Measurements from ENCODE around the gene PLAGL1.

The PLAGL1 gene

GRCh38 chr6:143980921-143981320 lies 27.1 kb downstream of the PLAGL1 start:
- no peak overlapping the region for H3K4me2 ChIP-seq (ENCODE audit: low read length)
- no peaks in the 10 kb centered on the region for H3K36me3 ChIP-seq (ENCODE audit: insufficient read depth, low read length)
- H3K27me3 ChIP-seq (ENCODE audit: insufficient read depth, low read length), result no peaks in the 10 kb centered on the region
- TF ChIP-seq CTCF (IDR thresholded peaks at IDR 0.05; ENCODE audit: low read length), result no peak
- no peak for TF ChIP-seq EZH2 (IDR thresholded peaks at IDR 0.05; ENCODE audit: borderline replicate concordance, low read length)
- no peaks in the 10 kb centered on the region for H3K4me1 ChIP-seq (ENCODE audit: insufficient read depth, low read length, severe bottlenecking)
- no peaks in the 10 kb centered on the region for H3K9me2 ChIP-seq (ENCODE audit: low read depth, low read length)
- no peak overlapping the region for H3K4me3 ChIP-seq (ENCODE audit: low read depth, low read length, poor library complexity, severe bottlenecking)
- no peaks in the 10 kb centered on the region for H3K79me2 ChIP-seq (ENCODE audit: insufficient read depth, low read length)
- H4K20me1 ChIP-seq (ENCODE audit: insufficient read depth, low read length), result no peaks in the 10 kb centered on the region
- no peak overlapping the region for H2AFZ ChIP-seq (ENCODE audit: low read length)
- H3K9me3 ChIP-seq (ENCODE audit: low read length), result no peaks in the 10 kb centered on the region
- H3F3A ChIP-seq (ENCODE audit: insufficient read depth, low read length), result no peaks in the 10 kb centered on the region
- H3K27ac ChIP-seq (ENCODE audit: low read depth, low read length, poor library complexity, severe bottlenecking), result no peak overlapping the region
- no peak overlapping the region for H3K9ac ChIP-seq (ENCODE audit: low read length)

- no peak overlapping the region for H3K4me2 ChIP-seq (ENCODE audit: low read length)
- H2AFZ ChIP-seq (ENCODE audit: low read length), result no peak overlapping the region
- no peaks in the 10 kb centered on the region for H4K20me1 ChIP-seq (ENCODE audit: insufficient read depth, low read length)
- H3K9me2 ChIP-seq (ENCODE audit: low read depth, low read length), result no peaks in the 10 kb centered on the region; the same call in 1 of the 2 replicates
- H3K27me3 ChIP-seq (ENCODE audit: insufficient read depth, low read length), result no peaks in the 10 kb centered on the region
- H3K9me3 ChIP-seq (ENCODE audit: low read length), result no peaks in the 10 kb centered on the region
- H3K4me3 ChIP-seq (ENCODE audit: low read depth, low read length, poor library complexity, severe bottlenecking), result no peak overlapping the region
- H3F3A ChIP-seq (ENCODE audit: insufficient read depth, low read length), result no peaks in the 10 kb centered on the region
- H3K79me2 ChIP-seq (ENCODE audit: insufficient read depth, low read length), result no peaks in the 10 kb centered on the region
- no peaks in the 10 kb centered on the region for H3K4me1 ChIP-seq (ENCODE audit: insufficient read depth, low read length, severe bottlenecking)
- H3K9ac ChIP-seq (ENCODE audit: low read length), result no peak overlapping the region
- no peak for TF ChIP-seq CTCF (IDR thresholded peaks at IDR 0.05; ENCODE audit: low read length)
- TF ChIP-seq EZH2 (IDR thresholded peaks at IDR 0.05; ENCODE audit: borderline replicate concordance, low read length), result no peak
- H3K27ac ChIP-seq (ENCODE audit: low read depth, low read length, poor library complexity, severe bottlenecking), result no peak overlapping the region
- no peaks in the 10 kb centered on the region for H3K36me3 ChIP-seq (ENCODE audit: insufficient read depth, low read length)
These were observed 31.2 kb downstream of the PLAGL1 start for GRCh38 chr6:143976806-143977349.

GRCh38 chr6:143974089-143974488 lies 34.0 kb downstream of the PLAGL1 start:
- H3K4me1 ChIP-seq (ENCODE audit: insufficient read depth, low read length, severe bottlenecking), result no peaks in the 10 kb centered on the region
- no peaks in the 10 kb centered on the region for H3F3A ChIP-seq (ENCODE audit: insufficient read depth, low read length)
- no peak overlapping the region for H3K27ac ChIP-seq (ENCODE audit: low read depth, low read length, poor library complexity, severe bottlenecking)
- no peaks in the 10 kb centered on the region for H3K9me3 ChIP-seq (ENCODE audit: low read length)
- H3K4me3 ChIP-seq (ENCODE audit: low read depth, low read length, poor library complexity, severe bottlenecking), result no peak overlapping the region
- TF ChIP-seq EZH2 (IDR thresholded peaks at IDR 0.05; ENCODE audit: borderline replicate concordance, low read length) (no peak), CTCF (IDR thresholded peaks at IDR 0.05; ENCODE audit: low read length) (no peak)
- no peak overlapping the region for H2AFZ ChIP-seq (ENCODE audit: low read length)
- no peaks in the 10 kb centered on the region for H3K27me3 ChIP-seq (ENCODE audit: insufficient read depth, low read length)
- H3K79me2 ChIP-seq (ENCODE audit: insufficient read depth, low read length), result no peaks in the 10 kb centered on the region
- H4K20me1 ChIP-seq (ENCODE audit: insufficient read depth, low read length), result no peaks in the 10 kb centered on the region
- H3K4me2 ChIP-seq (ENCODE audit: low read length), result no peak overlapping the region
- no peaks in the 10 kb centered on the region; the same call in 1 of the 2 replicates for H3K9me2 ChIP-seq (ENCODE audit: low read depth, low read length)
- no peak overlapping the region for H3K9ac ChIP-seq (ENCODE audit: low read length)
- no peaks in the 10 kb centered on the region for H3K36me3 ChIP-seq (ENCODE audit: insufficient read depth, low read length)
